Iris pigment epithelial cell (primary cell): Measurements from ENCODE around the gene FARP1.
A peak's percentile ranks its signal among the peaks of the same experiment; 100 is the strongest.

Experiments
- DNase-seq: peaks from one replicate; pipeline ENCODE4 v3.0.0-alpha.2; 2011; ENCODE audit warnings: low read depth

Gene FARP1

DNA sequence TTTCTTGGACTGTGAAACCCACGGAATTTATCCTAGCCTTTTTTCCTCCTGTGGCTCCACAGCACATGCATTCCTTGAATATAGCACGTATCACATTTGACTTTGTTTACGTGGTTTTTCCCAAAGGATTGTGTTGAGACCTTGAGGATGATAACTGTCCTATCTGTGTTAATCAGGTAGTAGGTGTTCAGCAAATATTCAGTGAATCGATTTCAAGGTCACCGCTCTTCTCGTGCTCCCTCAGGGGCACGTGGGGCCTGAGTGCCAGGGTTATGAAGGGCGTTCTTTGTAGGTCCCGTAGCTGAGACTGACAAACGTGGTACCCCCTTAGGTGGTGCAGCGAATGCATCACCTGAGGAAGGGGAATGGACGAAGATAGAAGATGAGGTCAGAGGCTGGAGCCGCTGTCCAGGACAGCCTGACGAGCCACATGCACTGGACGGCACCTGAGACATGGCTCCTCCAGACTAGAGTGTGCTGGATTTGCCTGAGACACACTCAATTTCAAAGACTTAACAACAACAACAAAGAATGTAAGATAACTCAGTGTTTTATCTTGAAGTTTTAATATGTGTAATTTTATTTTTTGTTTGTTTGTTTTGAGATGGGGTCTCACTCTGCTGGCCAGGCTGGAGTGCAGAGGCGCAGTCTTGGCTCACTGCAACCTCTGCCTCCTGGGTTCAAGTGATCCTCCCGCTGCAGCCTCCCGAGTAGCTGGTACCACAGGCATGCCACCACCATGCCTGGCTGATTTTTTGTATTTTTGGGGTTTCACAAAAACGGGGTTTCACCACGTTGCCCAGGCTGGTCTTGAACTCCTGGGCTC lies 165.4 kb downstream of the FARP1 start:
- no peak for DNase-seq

DNA sequence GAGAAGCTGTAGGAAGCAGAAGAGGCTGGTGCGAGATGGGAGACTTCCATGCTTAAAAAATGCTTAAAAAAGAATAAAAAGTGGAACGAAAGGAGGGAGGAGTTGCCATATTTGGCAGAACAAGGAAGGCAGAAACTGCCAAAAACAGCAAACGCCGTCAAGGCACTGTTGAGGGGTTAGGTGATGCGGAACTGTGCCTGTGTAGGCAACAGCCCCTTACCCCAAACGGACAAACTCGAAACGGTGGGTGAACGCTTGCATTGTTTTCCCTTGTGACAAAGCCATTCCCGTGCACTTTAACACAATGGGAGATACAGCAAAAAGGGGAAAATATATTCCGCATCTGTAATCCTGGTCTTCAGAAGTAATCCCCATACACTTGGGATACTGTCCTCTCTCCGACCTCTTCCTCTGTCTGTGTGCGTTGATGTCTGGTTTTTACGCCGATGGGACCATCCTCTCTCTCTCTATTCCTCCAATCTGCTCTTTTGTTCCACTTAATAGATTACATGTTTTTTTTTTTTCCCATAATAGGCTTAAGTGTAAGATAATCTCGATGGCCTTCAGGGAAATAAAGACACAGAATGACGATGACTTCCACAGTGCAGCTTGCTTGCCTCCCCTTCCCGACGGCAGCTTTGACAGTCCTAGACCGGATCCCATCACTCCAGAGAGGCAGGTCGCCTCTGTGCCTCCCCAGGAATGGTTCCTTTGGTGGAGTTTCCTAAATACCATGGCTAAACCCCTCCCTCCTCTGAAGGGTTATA lies 166.9 kb downstream of the FARP1 start:
- DNase-seq: no peak

DNA sequence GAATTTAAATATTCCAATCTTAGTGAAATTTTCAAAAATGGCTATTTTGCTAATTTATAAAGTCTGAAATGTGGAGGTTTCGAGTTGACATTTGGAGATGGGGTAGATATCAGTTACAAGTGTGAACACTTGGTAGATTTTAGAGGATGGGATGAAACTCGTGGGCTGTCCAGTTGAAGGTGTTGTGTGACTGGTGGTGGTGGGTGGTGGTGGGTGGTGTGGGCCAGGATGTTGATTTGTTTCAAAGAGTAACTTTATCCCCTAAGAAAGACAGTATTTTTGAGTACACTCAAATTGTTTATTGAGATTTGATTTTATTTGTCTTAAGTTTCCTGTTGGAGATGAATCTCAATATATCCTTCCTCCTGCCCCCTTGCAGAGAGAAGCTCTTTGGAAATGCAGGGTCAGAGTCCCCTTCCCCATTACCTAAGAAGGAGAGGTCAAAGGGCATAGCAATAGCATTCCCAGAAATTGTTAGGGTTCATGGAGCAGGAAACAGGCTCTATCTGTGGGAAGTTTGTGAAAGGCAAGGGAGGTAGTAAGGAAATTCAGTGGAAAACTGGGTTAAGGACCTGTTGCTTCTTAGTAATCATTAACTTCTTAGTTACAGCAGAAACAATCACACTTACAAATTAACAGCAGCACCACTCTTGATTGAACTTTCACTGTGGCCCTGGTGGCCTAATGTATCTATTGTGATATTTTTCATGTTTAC lies 167.7 kb downstream of the FARP1 start:
- DNase-seq: no peak

DNA sequence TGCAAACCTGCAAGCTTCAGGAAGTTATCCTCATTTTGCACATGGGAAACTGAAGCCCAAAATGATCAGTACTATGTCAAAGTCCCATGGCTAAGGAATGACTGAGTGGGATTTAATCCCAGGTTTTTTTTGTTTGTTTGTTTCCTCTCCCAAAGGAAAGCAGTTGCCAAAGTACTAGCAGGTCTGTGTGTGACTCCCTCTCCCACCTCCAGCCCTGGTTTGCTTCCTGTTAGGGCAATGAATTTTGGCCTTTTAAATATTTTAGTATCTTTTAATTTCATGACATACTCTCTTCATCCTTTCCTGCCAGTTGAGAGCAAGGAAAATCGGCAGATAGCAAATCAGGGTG lies 168.3 kb downstream of the FARP1 start:
- DNase-seq: no peak

DNA sequence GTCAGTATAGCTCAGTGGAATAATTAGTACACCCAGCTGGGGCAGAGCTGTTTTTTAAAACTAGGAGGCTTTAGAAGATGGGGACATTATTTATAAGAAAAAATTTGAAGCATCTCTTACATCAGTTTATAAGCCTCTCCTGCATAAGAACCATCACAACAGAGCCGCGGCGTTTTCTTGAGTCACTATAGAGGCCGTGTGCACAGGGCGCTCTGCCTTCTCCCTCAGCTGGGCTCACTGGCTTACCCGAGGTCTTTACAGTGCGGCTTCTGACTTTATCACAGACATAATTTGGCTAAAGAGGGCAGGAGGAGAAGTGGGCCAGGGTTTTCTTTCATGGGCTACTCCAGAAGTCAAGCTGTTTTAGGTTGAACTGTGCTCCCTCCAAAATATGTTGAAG lies 169.7 kb downstream of the FARP1 start:
- no peak for DNase-seq

DNA sequence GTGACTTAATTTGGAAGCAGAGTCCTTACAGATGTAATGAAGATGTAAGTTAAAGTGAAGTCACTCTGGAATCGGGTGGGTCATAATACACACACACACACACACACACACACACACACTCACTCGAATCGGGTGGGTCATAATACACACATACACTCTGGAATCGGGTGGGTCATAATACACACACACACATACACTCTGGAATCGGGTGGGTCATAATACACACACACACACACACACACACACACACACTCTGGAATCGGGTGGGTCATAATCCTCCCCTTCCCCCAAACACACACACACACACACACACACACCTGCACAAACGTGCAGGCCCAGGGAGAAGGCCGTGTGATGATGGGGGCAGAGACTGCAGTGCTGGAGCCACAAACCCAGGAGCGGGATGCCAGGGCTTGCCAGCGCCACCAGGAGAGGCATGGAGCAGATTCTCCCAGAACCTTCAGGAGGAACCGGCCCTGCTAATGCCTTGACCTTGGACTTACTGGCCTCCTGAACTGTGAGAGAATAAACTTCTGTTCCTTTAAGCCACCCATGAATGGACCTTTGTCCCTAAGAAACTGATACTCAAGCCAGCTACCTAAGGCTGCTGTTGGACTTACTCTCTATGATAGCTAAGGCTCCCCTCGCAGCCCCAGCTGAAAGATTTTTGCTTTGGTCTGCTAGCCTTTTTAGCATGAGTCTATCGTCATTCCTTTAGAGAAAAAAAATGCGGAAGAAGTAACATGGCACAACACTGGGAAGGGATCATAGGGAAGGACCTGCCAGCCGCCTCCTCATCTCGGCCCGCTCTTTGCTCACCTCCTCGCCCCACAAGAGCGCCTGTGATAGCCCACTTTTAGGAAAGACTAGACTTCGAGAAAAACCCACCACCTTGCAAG lies 170.4 kb downstream of the FARP1 start:
- no peak for DNase-seq

DNA sequence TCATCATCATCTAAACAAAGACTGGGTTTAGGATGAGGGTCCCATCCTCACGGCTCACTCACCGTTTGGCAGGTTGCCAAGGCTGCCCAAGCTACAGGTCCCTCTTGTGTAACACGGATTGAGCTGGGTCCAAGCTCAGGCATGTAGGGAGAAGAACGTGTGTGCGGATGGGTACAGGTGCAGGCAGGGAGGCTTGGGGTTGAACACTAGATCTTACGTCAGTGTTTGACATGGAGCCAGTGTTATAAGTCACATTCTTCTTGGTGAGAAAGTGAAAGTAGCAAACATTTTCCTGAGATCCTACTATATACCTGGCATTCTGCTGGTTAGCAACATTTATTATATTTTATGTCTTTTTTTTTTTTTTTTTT lies 171.0 kb downstream of the FARP1 start:
- DNase-seq: no peak

DNA sequence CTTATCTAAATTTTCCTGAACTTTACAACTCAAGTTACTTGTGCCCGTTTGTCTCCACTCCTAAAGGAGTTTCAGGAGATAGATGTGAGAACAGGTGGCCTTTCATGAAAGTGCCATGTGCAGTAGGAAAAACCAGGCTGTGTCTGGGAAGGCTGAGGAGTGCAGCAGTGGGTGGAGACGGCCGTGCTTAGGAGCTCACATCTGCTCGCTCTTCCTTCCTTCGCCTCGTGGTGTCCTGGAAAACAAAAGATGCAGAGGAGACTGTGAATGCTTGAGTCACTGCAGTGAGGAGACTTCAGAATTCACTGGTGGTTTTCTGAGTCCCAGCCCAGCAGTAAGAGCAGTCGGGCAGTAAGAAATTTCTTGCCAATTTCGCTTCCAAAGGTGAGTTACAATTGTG lies 172.6 kb downstream of the FARP1 start:
- DNase-seq: peak; percentile 28

DNA sequence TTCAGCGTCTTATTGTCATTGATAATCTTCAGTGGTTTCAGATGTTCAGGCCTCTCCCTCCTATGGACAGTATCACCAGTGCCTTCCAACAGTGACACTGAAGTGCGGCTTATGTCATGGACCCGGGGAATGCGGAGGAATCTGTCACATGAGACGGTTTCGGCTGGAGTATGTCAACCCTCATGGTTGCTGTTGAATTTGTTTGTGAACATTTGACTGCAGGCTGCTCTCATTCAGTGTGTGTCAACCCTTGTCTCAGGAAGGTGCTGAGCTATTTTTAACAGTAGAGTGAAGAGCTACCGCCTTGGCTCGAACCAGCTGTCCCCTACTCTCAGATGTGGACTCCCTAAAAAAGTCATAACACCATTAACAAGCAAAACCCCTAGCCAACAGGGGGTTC lies 173.0 kb downstream of the FARP1 start:
- no peak for DNase-seq

DNA sequence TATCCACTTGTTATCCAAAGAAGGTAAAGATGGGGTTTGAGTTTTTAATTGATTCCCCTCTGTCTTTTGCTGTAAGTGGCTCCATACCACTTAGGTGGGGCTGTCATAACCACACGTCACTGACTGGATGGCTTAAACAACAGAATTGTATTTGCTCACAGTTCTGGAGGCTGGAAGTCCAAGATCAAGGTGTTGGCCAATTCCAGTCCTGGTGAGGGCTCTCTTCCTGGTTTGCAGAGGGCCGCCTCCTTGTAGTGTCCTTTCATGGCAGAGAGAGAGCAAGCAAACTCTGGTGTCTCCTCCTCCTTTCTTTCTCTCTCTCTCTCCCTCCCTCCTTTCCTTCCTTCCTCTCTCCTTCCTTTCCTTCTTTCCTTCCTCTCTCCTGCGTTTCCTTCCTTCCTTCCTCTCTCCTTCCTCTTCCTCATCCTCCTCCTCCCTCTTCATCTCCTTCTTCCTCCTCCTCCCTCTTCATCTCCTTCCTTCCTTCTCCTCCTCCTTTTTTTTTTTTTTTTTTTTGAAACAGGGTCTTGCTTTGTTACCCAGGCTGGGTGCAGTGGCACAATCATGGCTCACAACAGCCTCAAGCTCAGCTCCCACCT lies 174.8 kb downstream of the FARP1 start:
- DNase-seq: no peak

DNA sequence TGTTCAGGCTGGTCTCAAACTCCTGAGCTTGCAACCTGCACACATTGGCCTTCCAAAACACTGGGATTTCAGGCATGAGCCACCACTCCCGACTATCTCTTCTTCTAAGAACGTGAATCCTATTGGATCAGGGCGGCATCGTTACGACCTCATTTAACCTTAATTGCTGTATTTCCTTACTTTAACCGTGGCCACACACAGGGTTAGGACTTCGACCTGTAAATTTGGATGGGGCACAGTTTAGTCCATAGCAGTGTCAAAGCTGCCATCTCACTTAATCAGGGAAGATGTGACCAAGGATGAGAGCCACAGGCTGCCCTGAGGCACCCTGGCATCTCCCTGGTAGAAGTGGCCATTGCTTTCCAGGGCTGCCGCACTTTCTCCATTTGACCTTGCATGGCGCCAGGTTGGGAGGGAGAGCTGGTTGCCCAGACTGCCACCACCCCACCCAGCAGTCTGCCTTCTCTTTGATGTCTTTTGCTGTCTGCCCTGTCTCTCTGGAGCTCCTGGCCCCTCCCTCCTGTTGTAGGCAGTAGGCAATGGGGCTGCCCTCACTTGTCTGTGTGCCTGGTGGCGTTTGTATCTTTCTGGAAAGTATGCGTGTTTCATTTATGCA lies 175.5 kb downstream of the FARP1 start:
- no peak for DNase-seq

DNA sequence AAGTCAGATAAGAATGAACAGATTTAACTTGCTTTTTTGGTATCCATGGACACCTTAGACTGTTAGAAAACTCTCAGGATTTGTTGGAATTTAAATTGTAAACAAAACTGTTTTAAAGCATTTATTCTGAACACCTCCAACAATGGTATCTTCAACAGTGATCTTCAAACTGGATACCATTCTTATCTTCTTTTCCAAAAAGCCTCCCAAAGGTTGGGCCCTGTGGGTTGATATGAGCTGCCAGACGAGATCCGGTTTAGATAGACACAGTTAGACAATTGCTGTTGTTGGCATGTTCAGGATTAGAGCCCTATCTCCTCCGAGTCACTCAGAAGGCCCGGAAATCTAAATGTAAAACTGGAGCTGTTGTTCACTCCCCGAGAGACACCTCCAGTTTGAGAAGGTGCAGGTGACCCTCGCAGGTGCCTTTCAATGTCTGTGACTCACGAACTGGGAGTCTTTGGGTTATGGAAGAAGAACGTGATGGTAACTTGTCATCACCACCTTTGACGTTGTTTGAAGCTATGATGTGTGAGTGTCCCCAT lies 177.7 kb downstream of the FARP1 start:
- no peak for DNase-seq

DNA sequence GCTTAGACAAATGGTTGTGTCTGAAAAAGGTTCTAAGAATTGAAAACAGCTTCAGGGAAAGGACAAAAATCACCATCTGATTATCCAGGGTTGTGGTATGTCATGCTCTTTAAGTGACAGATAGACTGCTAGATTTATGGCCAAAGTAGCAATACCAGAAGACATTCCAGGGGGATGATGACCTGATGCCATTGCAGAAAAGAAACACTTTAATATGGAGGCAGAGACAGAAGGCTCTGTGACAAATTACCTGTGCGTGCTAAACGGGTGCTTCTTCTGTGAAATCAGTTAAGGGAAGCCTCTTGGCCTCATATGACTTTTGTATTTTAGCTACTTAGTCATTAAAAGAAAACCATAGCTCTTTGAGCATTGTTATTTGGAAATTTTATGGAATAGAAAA lies 178.5 kb downstream of the FARP1 start:
- no peak for DNase-seq

DNA sequence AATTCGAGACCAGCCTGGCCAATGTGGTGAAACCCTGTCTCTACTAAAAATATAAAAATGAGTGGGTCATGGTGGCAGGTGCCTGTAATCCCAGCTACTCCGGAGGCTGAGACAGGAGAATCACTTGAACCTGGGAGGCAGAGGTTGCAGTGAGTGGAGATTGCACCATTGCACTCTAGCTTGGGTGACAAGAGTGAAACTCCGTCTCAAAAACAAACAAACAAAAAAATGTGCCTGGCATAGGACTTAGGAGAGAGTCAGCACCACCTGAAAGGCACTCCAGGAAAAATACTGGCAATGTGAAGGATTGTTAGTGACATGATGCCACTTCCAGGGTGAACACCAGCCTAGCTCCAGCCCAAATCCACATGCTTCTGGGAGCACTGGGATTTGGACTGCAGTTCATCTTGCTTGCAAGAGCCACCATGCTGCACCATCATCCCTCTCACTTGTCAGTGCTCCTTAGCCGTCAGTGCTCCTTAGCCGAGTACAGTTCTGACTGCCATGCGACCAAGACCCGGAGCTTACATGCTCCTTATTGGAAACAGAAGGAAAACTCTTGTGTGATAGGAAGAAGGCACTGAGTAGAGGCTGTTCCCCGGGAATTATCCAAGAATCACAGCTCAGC lies 179.3 kb downstream of the FARP1 start:
- DNase-seq: no peak

DNA sequence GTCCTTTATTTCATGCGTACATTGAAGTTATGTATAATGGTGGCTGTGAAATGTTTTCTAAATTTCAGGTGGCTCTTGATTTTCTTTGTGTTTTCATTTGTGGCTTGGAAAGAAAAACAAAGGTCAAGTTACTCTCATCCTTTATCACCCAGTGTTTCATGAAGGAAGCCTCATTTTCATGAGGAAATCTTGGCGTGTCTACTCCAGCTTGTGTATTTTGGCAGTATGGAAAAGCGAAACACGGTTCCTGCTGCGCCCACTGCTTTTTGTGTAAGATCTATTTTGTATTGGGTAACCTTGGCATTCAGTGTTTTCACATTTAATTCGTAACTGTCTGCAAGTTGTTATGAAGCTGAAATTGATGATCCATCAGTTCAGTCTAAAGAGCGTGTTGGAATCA lies 181.2 kb downstream of the FARP1 start:
- no peak for DNase-seq

DNA sequence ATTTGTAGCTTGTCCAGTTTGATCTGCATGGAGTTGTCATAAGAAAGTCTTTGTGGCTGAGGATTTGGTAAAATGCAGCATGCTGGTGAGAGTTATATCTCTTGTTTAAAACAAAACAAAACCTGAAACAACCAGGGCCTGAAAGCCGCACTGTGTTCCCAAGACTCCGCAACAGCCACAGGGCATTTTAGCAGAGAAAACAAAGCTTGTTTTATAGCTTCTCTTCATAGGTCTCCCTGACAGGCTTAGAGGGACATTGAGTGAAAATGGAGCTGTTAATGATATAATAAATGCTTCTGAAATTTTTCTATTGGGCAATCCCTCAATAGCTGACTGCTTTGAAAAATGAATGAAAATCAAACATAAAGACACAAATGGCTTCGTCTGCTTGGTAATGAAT lies 182.8 kb downstream of the FARP1 start:
- no peak for DNase-seq

DNA sequence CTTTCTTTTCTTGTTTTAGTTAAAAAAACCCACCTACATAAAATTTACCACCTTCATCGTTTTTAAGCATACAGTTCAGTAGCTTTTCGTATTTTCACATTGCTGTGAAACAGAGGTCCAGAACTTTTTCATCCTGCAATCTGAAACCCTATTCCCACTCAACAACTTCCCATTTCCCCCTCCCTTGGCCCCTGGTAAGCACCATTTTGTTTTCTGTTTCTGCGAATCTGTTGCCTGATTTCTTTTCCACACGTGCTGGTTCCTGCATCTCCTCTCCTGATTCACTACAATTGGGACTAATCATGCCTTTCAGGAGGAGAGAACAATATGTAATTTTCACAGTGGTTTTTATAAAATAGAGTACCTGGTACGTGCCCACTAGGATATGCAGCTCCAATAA lies 183.4 kb downstream of the FARP1 start:
- no peak for DNase-seq

DNA sequence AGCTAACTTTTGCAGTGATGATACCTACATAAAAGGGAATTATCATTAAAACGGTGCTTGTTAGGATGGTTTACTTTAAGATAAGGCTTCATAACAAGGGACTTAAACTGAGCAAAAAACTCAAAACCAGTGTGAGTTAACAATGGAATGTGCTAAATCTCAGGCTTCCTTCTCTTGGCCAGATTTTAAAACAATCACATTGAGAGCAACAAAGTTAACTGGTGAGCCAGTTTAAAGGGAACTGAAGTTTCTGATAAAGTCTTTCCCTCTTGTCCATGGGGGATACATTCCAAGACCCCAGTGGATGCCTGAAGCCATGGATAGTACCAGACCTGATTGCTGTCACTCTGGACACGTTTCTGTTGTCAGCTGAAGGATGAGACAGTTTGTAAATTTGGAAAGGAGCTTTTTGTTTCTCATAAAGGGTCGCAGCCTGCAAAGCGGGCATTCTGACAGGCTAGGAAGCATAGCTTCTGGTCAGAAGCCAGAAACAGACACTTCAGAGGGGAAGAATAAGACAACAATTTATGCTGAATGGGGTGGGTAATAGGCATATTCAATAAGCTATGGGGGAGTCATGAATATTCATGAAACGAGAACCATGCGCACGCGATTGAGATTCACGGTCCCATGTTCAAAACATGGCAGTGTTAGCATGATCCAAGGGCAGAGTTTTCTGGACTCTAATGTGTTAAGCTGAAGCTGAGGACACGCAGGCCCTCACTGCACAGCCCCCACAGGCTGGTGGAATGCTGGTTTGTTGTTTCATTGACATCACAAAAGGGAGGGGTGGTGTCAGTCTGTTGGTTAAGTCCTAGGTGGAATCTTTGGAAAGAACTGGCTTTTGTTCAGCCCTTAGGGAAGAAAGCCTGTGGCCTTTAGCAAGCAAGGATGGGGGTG lies 184.7 kb downstream of the FARP1 start:
- DNase-seq: peak; percentile 82

DNA sequence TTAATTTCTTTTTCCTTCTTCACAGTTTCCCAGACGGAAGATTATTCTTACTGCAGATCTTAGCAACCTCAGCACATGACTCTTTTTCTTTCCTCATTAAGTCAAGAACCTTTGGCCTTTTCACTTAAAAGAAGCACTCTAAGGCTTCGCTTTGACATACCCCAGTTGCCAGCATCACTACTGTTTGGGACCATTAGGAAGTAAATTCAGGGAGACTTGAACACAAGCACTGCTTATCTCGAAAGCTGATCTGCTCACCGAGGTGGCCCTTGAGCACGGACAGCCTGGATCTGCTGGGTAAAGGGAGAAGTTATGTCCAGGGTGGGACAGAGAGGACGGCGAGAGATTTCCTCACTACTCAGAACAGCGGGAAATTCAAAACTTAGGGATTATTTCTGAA lies 185.6 kb downstream of the FARP1 start:
- no peak for DNase-seq
